Keratinocyte (primary cell): Measurements from ENCODE around the gene OR5H15.

Experiments used
- EZH2 ChIP-seq: IDR thresholded peaks from one replicate; pipeline ENCODE4 v1.6.1; 2012; ENCODE audit warnings: inconsistent platforms, mild to moderate bottlenecking, low read length, moderate library complexity
- TF ChIP-seq, protein P1 (sequence below), 3 experiments: IDR thresholded peaks in 1 of 3; conservative IDR thresholded peaks in 1 of 3; optimal IDR thresholded peaks in 1 of 3; 2 replicates in 2 of 3; 3 replicates in 1 of 3; pipeline versions ENCODE3 to v1.5.1; 2011; ENCODE audit warnings: low read length in 3 of 3, mild to moderate bottlenecking in 3 of 3, moderate library complexity in 2 of 3, control low read depth in 1 of 3, inconsistent platforms in 1 of 3; ENCODE audit not compliant: insufficient read depth in 2 of 3; ENCODE audit errors: extremely low read depth in 1 of 3

DNA sequence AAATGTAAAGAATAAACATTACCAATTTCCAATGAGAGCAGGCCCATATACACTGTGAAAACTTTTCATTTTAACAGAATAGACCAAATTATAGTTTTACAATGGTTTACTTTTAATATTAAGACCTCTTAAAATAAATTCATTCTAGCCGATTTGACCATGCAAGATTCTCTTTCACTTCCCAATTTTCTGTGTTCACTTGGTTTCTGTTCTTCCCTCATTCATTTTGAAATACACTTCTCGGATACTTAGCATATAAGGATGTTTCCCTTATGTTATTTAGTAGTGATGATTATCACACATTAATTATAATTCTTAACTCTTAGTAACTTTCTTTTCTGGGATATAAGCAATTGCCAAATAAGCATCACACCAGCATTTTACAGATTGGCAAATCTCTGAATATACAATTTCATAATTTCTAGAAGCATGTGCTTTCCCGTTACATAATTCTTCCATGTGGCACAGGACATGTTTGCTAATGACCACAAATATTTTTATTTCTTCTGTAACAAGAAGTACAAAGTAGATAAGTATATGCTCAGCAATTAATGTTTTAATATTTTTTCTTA is 13.9 kb downstream of the OR5H15 start:
- TF ChIP-seq, protein P1, sequence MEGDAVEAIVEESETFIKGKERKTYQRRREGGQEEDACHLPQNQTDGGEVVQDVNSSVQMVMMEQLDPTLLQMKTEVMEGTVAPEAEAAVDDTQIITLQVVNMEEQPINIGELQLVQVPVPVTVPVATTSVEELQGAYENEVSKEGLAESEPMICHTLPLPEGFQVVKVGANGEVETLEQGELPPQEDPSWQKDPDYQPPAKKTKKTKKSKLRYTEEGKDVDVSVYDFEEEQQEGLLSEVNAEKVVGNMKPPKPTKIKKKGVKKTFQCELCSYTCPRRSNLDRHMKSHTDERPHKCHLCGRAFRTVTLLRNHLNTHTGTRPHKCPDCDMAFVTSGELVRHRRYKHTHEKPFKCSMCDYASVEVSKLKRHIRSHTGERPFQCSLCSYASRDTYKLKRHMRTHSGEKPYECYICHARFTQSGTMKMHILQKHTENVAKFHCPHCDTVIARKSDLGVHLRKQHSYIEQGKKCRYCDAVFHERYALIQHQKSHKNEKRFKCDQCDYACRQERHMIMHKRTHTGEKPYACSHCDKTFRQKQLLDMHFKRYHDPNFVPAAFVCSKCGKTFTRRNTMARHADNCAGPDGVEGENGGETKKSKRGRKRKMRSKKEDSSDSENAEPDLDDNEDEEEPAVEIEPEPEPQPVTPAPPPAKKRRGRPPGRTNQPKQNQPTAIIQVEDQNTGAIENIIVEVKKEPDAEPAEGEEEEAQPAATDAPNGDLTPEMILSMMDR (optimal IDR thresholded peaks at IDR 0.05 in 1 of 3, IDR thresholded peaks at IDR 0.05 in 1 of 3, conservative IDR thresholded peaks at IDR 0.05 in 1 of 3; ENCODE audit: extremely low read depth in 1 of 3, insufficient read depth in 2 of 3, low read length in 3 of 3) = no peak
- TF ChIP-seq EZH2 = no peak
